Kidney (tissue), 14 donors: ENCODE results near the gene HK1. TPM values are rescaled to one million over a fixed set of nuclear protein-coding genes. Genes with fewer than 3 reads are reported as not detected.
A peak's percentile ranks its signal among the peaks of the same experiment; 100 is the strongest.

ENCODE experiments used
- DNase-seq, 5 donors: peaks; one replicate each; pipeline ENCODE4 v3.0.0-alpha.2; 2013 to 2020
- FAIRE-seq: peaks from 2 replicates; lab custom pipeline; 2012; peaks lifted over from hg19 to GRCh38; lab: Jason Lieb, UNC
- H3K27ac ChIP-seq, 2 donors: one replicate each; pipeline ENCODE4 v1.7.0; 2013; ENCODE audit warnings: low read depth in 2 of 2, low read length in 2 of 2, inconsistent platforms in 1 of 2
- H3K27me3 ChIP-seq: one replicate; pipeline ENCODE4 v1.7.1; 2013; ENCODE audit warnings: low read length, inconsistent platforms; ENCODE audit not compliant: control insufficient read depth, insufficient read depth
- H3K36me3 ChIP-seq, 3 donors: one replicate each; pipeline versions ENCODE4 v1.7.0 to v1.7.1; 2013; ENCODE audit warnings: low read length in 3 of 3, control low read depth in 1 of 3, inconsistent platforms in 1 of 3; ENCODE audit not compliant: insufficient read depth in 3 of 3, control insufficient read depth in 2 of 3
- H3K4me1 ChIP-seq, 3 donors: one replicate each; pipeline versions ENCODE4 v1.7.0 to v1.7.1; 2013; ENCODE audit warnings: low read length in 3 of 3, inconsistent platforms in 1 of 3, low read depth in 1 of 3; ENCODE audit not compliant: control insufficient read depth in 2 of 3, insufficient read depth in 2 of 3
- H3K4me3 ChIP-seq, 3 donors: one replicate each; pipeline versions ENCODE4 v1.7.0 to v1.8.1; 2013; ENCODE audit warnings: low read length in 3 of 3, control low read depth in 1 of 3, inconsistent platforms in 1 of 3
- H3K9ac ChIP-seq, 3 donors: one replicate each; pipeline versions ENCODE4 v1.7.0 to v1.7.1; 2013; ENCODE audit warnings: low read length in 3 of 3, control low read depth in 1 of 3, inconsistent platforms in 1 of 3
- H3K9me3 ChIP-seq, 3 donors: one replicate each; pipeline versions ENCODE4 v1.7.0 to v1.7.1; 2013; ENCODE audit warnings: low read length in 3 of 3, control low read depth in 1 of 3, inconsistent platforms in 1 of 3; ENCODE audit not compliant: control insufficient read depth in 2 of 3, insufficient read depth in 1 of 3
- CTCF ChIP-seq: IDR thresholded peaks from 3 replicates; pipeline ENCODE4 v1.5.1; 2012; ENCODE audit warnings: mild to moderate bottlenecking, moderate library complexity, borderline replicate concordance; ENCODE audit not compliant: insufficient read depth; ENCODE audit errors: extremely low read depth
- intact Hi-C: fragments of 100-400 bp; cut with DNase I; formaldehyde crosslinking; loops from one replicate; pipeline ENCODE4 v1.11.1; 2022
- polyA plus RNA-seq: library from polyadenylated mRNA; stranded (reverse); fragments of 350-450 nt; fragmentation: Illumina TruSeq; extraction: RNeasy Lipid Tissue Mini Kit (QIAGEN cat#74804); gene quantifications from one replicate; pipeline ENCODE4 v1.2.3, GENCODE V29; 2014; ENCODE audit warnings: low read depth, low replicate concordance; ENCODE audit not compliant: insufficient read depth
- total RNA-seq: library from RNA; stranded (reverse); fragmentation: NEBNext Ultra II Directional; extraction: Animal tissue kit (Norgen Biotek cat#: 25700); gene quantifications from one replicate; pipeline ENCODE4 v1.2.1, GENCODE V29; 2021
- donor health status: control.
- donor health status: control.
- donor health status: control.
- donor health status: control.
- donor health status: control.
- donor health status: DM: yes; HTN: yes; CAD: no.
- donor health status: Normal renal cell carcinoma (clear cell type).

HK1 gene
- total and polyA plus RNA-seq, 2 donors from 2014 or later = 35.9 to 84.9 TPM

GRCh38 chr10:69418052-69418752, 139.9 kb downstream of the HK1 start:
- H3K27ac ChIP-seq = no peak overlapping the region
- H3K9me3 ChIP-seq = no peaks in the 10 kb centered on the region
- TF ChIP-seq CTCF = no peak
- H3K9ac ChIP-seq = no peak overlapping the region
- no peak overlapping the region for H3K4me3 ChIP-seq
- FAIRE-seq (no peak), DNase-seq (peak in 1 of 5 donors; percentile 34)
- H3K27me3 ChIP-seq = no peaks in the 10 kb centered on the region
- no peaks in the 10 kb centered on the region for H3K36me3 ChIP-seq
- intact Hi-C loops = no loop called here
- no peaks in the 10 kb centered on the region for H3K4me1 ChIP-seq

- no peak for TF ChIP-seq CTCF
- no peak for FAIRE-seq
- H3K27ac ChIP-seq = no peak overlapping the region
- H3K9me3 ChIP-seq = no peaks in the 10 kb centered on the region
- H3K4me3 ChIP-seq = no peak overlapping the region
- no peak for DNase-seq
- H3K4me1 ChIP-seq = no peaks in the 10 kb centered on the region
- intact Hi-C loops = no loop called here
- H3K27me3 ChIP-seq = no peaks in the 10 kb centered on the region
- no peak overlapping the region for H3K9ac ChIP-seq
- H3K36me3 ChIP-seq = no peaks in the 10 kb centered on the region
These were observed 140.9 kb downstream of the HK1 start for GRCh38 chr10:69419096-69419743.

GRCh38 chr10:69419744-69420126, 141.4 kb downstream of the HK1 start:
- Histone ChIP-seq H3K9ac (no peak overlapping the region), H3K4me1 (no peaks in the 10 kb centered on the region), H3K4me3 (no peak overlapping the region), H3K36me3 (no peaks in the 10 kb centered on the region), H3K9me3 (no peaks in the 10 kb centered on the region), H3K27ac (no peak overlapping the region), H3K27me3 (no peaks in the 10 kb centered on the region)
- TF ChIP-seq CTCF = no peak
- DNase-seq (no peak), FAIRE-seq (no peak)
- intact Hi-C loops = no loop called here
